ENCODE measurements around the gene RANGAP1.
A peak's percentile ranks its signal among the peaks of the same experiment; 100 is the strongest.

The RANGAP1 gene

GRCh38 chr22:41231369-41231768, 54.6 kb downstream of the RANGAP1 start:
- no peak for DNase-seq

DNA sequence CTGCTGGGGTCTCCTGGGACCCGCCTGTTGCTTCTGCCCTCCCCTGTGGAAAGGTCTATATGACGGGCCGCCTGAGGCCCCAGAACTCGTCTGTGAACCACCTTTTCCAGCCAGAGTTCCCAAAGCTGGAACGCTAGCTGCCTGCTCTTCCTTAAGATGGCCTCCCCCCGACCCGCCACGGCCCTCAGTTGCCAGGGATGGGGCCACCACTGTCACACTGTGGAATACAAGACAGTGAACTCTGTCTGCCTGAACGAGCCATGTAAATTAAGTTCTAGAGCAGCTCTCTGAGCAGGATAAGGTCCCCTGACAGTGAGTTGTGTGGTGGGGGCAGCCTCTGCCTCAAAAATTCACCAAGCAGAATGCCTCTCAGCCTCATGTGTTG, 55.6 kb downstream of the RANGAP1 start:
- DNase-seq: no peak

GRCh38 chr22:41229730-41230400, 56.1 kb downstream of the RANGAP1 start:
- DNase-seq: no peak

DNA sequence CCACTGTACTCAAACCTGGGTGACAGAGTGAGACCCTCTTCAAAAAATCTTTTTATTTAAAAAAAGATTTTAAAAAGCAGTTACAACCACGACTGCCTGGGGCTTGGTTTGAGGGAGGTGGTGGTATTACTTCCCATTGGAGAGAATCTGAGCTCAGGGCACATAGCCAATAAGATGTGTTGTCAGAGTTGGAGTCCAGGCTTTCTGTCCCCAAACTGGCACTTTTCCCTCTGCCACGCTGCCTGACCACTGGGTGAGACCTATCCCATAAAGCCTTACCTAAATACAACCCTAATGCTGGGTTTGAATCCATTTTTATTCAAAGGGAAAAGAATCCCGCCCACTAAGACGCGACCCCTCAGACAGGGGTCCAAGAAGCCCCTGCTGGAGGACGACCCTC, 56.8 kb downstream of the RANGAP1 start:
- no peak for DNase-seq

DNA sequence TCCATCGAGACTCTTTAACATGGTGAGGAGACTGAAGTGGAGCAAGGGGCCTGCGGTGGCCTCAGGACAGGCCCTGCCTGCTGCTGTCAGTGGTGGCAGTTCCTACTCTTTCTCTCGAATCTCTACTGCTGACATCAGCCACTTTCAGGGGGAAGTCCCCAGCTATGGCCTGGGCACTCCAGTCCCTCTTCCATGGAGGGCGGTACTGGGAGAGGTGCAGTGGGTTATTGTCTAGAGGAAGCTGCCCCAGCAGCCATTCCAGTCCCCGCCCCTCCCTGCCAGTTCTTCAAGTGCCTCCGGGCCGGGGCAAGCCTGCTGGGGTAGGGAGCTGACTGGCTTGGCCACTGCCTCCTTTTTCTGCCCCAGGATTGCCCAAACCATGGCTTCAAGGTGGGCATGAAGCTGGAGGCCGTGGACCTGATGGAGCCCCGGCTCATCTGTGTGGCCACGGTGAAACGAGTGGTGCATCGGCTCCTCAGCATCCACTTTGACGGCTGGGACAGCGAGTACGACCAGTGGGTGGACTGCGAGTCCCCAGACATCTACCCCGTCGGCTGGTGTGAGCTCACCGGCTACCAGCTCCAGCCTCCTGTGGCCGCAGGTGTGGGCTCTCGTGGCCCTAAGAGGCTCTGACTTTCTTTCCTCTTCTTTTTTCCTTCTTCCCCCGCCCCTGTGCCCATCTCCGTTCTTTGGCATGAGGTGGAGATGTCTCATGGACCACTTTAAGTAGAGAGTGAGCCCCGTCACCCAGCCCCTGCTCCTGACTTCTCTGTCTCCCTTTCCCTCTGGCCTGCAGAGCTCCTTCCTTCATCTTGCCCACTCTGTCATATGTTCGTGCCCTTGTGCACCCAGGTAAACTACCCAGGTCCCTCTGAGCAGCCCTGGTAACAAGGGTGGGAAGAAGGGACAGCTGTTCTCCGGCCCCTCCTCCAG, 59.0 kb downstream of the RANGAP1 start:
- no peak for DNase-seq

DNA sequence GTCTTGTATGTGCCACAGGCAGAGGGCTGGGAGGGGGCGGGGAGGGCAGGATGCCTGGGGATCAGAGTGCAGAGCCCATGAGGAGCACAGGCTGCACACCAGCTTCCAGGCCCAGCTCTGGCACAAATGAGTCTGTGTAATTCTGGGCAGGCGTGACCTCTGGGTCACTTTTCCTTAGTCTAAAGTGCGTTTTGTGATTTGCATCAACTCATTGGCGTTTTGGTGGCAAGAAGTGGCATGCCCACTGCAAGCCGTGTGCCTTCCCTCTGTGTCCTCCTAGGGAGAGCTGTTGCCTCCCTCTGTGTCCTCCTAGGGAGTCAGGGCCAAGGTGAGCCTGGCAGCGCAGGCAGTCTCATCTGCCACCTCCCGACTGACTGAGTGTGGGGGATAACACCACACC, 62.5 kb downstream of the RANGAP1 start:
- no peak for DNase-seq

GRCh38 chr22:41222846-41223507, 63.0 kb downstream of the RANGAP1 start:
- no peak for DNase-seq

DNA sequence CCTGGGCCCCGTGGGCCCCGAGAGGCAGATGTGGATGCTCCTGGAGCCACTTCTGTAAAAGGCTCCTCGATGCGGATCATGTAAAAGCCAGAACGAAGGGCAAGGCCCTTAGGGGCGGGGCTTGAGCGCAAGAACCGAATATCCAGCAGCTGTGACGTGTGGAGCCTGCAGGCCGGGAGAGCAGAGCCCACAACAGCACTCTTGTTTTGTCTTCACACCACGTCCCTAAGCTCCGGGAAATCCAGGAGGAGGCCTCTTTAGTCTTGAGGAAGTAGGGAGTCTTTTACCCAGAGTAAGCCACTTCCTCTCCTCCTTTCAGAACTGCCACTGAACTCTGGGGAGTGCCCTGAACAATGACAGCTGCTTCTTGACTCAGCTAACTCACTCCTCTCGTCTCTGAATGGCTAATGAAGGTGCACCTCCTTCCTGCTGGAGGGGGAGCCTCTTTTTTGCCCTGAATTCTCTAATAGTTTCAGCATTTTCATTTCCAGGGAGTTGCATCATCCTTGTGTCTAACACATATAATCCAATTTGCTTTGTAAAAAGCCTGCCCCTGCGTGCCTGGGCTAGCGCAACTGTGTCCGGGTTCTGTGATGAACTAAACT, 68.3 kb downstream of the RANGAP1 start:
- peak; percentile 56 for DNase-seq

DNA sequence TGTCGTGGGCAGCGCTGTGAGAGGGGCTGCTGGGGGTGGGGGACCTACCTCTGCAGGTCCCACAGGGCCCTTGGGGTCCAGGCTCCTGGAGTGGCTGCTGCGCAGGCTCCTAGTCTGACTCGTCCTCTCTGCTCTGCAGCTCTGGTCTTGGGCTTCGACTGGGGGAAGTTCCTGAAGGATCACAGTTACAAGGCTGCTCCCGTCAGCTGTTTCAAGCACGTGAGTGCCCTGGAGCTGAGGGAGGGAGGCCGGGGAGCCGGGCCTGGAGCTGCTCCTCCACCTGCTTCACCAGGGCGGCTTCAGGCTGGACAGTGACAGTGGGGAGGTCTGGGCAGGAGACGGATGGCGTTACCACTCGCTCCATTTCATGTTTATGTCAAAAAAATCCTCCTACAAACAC, 69.0 kb downstream of the RANGAP1 start:
- DNase-seq: no peak

DNA sequence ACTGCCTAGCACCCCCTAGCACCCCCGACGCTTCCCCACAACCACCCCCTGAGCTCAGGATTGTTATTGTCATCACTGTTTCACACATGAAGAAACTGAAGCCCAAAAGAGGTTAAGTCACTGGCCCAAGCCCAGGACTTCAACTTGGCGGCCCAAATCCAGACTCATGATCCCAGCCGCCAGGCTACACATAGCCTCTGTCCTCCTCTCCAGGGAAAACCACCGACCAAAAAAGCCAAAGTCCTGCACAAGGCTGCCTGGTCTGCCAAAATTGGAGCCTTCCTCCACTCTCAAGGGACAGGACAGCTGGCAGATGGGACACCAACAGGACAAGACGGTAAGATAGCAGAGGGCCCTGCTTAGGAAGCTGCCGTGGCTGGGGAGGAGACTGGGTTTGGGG, 70.1 kb downstream of the RANGAP1 start:
- no peak for DNase-seq

DNA sequence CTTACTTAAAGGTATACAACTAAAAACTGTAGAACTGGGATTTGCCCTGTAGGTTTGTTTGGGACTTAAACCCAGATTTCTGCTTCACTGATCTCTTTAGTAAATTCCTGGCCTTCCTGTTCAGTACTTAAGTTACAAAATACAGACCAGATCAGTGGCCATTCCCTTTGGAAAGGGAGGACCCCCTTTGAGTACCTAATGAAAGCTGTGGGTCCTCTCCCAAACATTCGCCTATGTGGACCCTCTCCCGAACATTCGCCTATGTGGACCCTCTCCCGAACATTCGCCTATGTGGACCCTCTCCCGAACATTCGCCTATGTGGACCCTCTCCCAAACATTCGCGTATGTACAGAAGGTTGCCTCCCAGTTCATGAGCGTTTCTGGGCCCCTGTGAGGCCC, 70.6 kb downstream of the RANGAP1 start:
- no peak for DNase-seq

DNA sequence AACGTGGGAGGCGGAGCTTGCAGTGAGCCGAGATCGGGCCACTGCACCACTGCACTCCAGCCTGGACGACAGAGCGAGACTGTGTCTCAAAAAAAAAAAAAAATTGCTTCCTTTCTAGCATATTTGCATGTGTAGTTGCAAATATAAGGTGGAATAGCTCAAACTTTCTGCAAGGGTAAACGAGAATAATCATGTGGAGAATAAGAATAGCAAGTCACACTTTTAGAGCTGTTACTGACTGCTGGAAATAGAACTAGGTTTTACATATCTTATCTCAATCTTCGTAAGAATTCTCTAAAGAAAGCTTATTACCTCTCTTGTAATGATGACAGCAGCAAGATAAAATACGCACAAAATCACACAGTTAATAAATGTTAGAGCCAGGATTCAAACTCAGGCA, 79.3 kb downstream of the RANGAP1 start:
- no peak for DNase-seq

DNA sequence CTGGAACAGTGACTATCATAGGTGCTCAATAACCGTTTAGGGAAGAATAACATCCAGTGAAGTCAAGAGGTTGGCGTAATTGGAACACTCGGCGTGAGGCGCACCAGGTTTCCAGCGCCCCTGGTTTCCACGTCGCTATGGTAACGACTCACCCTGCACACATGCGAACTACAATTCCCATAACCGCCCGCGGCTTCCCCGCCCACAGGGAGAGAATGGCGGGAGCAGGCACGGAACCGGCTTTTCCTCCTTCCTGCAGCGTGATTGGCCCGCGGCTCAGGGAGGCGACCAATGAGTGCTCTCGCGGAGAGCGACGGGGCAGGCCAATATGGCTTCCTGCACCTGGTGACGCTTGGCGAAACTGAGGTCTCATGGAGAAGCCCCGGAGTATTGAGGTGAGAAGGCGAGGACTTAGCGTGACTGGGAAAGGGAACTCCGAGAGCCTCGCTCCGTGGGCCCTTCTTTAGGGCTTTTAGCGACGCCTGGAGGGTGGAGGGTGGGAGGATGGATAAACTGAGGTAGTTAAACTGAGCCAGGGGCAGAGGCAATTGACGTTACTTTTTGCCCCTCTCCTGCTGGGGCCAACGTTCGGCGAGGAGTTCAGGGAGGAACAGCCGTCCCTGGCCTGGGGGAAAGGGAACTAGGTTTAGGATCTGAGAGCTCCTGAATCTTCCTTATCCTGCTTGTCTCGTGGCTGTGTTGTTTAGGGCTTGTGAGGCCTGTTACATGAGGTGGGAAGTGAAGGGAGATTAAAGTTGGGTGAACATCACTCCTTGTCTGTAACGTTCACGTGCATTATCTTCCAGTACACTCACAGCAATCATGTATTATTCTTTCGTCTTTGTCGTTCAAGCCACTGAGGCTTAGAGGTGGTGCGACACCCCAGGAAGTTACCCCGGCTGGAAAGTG, 80.7 kb downstream of the RANGAP1 start, which contains the start of gene L3MBTL2:
Gene L3MBTL2 (plus strand): TSS at position 321 of the 909 bp plus-strand sequence. CDS start 51 bp downstream, at position 372.
- DNase-seq: peak; percentile 89

DNA sequence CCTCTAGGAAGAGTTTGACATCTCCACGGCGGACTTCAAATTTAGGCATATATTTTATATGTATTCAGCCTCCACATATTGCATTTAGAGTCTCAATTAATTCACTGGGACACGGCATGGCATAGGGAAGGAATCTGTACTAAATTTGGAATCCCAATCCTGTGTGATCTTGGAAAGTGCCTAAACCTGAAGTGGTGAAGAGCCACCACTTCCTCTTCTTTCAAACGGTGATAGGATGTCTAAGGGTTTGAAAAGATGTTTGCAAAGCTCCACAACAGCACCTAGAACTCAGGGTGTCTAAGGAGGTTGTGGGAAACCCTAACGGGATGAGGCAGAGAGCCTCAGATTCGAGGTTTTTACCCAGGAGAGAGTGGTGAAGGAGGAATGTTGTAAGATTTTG, 81.9 kb downstream of the RANGAP1 start:
- DNase-seq: no peak

DNA sequence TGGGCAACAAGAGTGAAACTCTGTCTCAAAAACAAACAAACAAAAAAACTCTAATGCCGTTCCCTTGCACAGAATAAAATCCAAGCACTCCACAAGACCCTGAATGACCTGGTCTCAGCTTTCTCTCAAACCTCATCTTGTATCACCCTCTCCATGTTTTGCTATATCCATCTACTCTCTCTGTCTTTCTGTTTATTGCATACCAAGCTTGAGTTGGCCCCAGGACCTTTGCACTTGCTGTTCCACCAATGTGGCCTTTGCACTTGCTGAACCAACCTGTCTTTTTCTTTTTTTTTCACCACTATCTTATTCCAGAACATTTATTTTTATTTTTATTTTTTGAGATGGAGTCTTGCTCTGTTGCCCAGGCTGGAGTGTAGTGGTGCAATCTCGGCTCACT, 82.9 kb downstream of the RANGAP1 start:
- no peak for DNase-seq

DNA sequence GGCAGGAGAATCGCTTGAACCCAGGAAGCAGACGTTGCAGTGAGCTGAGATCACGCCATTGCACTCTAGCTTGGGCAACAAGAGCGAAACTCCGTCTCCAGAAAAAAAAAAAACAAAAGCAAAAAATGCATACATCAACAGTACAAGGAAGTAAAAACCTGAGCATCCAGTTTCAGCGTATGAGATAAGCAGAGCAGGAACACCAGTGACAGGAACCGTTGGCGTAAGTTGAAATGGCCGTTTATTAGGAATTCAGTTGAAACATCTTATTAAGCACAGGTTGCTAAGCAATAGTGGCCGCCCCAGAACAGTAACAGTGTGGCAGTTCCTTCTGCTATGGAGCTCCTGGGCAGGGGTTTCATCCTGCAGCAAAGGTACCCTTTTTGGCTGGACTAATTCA, 84.8 kb downstream of the RANGAP1 start:
- DNase-seq: no peak

- no peak for DNase-seq
Observed at GRCh38 chr22:41198027-41198580, 87.9 kb downstream of the RANGAP1 start.

- peak; percentile 61 for DNase-seq
Observed at GRCh38 chr22:41197038-41197972, 88.7 kb downstream of the RANGAP1 start.
